Stromal cell of bone marrow (primary cell): Measurements from ENCODE around the gene CASP12.

ENCODE experiments used
- DNase-seq: peaks from one replicate; pipeline ENCODE4 v3.0.0-alpha.2; 2012; ENCODE audit warnings: low read depth

The CASP12 gene

DNA sequence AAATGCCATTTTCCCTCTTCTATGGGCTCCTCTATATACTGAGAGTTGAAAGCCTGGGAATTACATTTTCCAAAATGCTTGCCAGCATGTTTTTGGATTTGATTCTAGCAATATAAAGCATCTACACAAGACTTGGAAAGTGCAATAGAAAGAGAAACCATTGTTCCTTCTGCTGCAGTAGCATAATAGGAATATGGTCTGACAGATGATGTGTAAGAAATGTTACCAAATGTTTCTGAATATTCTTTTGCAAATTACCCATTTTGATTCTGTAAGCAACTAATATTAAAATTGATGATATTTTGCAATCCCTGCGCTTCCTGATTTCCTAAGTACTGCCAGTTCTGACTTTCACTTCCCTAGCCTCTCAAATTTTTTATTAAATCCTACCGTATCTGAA lies 61.6 kb downstream of the CASP12 start:
- no peak for DNase-seq
